Erythroblast (primary cell): ENCODE data around the gene NPIPB2.
"Not testable (repeated sequence)": the region's sequence is repeated elsewhere in the genome, so short reads cannot be mapped to it uniquely, and the experiment has no call there.

Source experiments
- DNase-seq, 2 experiments: peaks; one replicate each; lab custom pipeline; 2025; lab: John Stamatoyannopoulos, UW
- GATA1 ChIP-seq: IDR thresholded peaks from 2 replicates; pipeline ENCODE4 v1.6.1; 2011; ENCODE audit warnings: low read depth, mild to moderate bottlenecking, control low read depth, low read length, moderate library complexity
- POLR2A ChIP-seq: IDR thresholded peaks from 2 replicates; pipeline ENCODE4 v1.6.1; 2011; ENCODE audit warnings: mild to moderate bottlenecking, low read length

The NPIPB2 gene

DNA sequence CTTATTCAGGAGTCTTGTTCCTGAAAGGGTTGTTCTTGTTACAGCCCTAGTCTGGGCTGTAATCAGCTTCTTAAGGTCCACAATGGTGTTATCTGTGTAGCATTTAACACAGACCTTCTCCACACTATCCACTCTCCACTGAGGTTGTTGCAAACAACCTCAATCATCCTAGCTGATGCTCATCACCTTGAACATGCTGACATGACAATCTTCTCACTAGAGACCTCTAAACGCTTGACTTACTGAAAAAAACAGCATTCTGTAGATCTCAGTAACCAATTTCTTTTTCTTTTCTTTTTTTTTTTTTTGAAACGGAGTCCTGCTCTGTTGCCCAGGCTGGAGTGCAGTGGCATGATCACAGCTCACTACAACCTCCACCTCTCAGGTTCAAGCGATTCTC lies 26.7 kb upstream of the NPIPB2 start:
- DNase-seq, result no peak
- TF ChIP-seq POLR2A, result no peak
- TF ChIP-seq GATA1, result no peak

DNA sequence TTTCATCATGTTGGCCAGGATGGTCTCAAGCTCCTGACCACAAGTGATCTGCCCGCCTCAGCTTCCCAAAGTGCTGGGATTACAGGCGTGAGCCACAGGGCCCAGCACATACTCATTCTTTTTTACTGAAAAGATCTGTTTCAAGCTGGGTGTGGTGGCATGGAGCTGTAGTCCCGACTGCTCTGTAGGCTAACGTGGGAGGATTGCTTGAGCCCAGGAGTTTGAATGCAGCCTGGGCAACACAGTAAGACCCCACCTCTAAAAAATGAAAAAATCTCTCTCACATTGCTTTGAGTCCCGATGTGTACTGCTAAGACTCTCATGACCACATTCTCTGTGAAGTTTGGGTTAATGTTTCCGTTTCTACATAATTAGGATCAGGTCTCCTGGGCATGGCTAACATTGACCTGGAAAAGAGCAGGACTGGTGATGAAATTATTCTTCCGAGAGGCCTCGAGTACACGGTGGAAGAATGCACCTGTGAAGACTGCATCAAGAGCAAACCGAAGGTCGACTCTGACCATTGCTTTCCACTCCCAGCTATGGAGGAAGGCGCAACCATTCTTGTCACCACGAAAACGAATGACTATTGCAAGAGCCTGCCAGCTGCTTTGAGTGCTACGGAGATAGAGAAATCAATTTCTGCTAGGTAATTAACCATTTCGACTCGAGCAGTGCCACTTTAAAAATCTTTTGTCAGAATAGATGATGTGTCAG lies 25.5 kb upstream of the NPIPB2 start:
- TF ChIP-seq GATA1 (no peak), POLR2A (no peak)

GRCh38 chr16:11966173-11966572 lies 24.3 kb upstream of the NPIPB2 start:
- TF ChIP-seq GATA1, result no peak
- no peak for TF ChIP-seq POLR2A
- no peak for DNase-seq

More for the DNA sequence above, 25.5 kb upstream of the NPIPB2 start:
- DNase-seq, result no peak

GRCh38 chr16:11964761-11965551 lies 23.1 kb upstream of the NPIPB2 start, which contains the start of gene TNFRSF17:
Gene TNFRSF17, plus strand, starts transcription at chr16:11965210. Its CDS starts 115 bp downstream, at chr16:11965325.
- DNase-seq, result no peak

GRCh38 chr16:11963706-11964105 lies 21.9 kb upstream of the NPIPB2 start:
- TF ChIP-seq GATA1 (no peak), POLR2A (no peak)
- no peak for DNase-seq

More at GRCh38 chr16:11964761-11965551, 23.1 kb upstream of the NPIPB2 start, which contains the start of gene TNFRSF17:
- TF ChIP-seq POLR2A (no peak), GATA1 (no peak)

DNA sequence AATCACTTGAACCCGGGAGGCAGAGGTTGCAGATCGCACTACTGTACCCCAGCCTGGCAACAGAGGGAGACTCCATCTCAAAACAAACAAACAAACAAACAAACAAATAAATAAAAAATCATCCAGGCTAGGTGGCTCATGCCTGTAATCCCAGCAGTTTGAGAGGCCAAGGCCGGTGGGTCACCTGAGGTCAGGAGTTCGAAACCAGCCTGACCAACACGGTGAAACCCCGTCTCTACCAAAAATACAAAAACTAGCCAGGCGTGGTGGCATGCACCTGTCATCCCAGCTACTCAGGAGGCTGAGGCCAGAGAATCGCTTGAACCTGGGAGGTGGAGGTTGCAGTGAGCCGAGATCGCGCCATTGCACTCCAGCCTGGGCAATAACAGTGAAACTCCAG lies 21.1 kb upstream of the NPIPB2 start:
- not testable (repeated sequence) for DNase-seq

DNA sequence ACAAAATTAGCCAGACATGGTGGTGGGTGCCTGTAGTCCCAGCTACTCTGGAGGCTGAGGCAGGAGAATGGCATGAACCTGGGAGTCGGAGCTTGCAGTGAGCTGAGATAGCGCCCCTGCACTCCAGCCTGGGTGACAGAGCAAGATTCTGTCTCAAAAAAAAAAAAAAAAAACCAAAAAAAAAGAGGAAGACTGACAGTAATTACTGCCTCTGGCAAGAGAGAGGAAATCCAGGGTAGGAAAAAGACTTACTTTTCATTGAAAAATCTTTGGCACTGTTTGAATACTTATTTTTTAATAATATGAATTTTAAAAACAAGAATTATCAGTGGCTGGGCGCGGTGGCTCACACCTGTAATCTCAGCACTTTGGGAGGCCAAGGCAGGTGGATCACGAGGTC lies 20.6 kb upstream of the NPIPB2 start:
- DNase-seq, result not testable (repeated sequence)

DNA sequence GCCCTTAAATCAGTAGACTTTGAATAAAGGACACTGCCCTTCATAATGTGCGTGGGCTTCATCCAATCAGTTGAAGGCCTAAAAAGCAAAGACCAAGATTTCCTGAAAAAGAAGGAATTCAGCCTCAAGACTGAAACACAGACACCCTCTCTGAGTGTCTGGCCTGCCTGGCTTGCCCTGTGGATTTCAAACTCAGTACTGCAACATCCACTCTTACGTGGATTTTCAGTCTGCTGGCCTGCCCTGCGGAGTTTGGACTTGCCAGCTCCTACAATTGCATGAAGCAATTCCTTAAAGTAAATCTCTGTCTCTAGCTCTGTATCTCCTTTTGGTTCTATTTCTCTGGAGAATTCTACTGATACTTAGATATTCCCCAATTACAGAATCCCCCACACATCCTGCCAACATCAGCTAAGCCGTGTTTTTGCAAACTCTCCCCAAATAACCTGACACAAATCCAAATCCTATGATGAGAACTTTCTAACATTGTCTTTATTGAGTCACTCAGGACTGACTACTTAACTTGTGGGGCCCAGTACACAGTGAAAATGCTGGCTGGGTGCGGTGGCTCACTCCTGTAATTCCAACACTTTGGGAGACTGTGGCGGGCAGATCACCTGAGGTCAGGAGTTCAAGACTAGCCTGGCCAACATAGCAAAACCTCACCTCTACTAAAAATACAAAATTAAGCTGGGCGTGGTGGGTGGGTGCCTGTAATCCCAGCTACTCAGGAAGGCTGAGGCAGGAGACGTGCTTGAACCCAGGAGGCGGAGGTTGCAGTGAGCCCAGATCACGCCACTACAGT lies 15.9 kb upstream of the NPIPB2 start:
- TF ChIP-seq GATA1 (no peak), POLR2A (no peak)
- no peak for DNase-seq

DNA sequence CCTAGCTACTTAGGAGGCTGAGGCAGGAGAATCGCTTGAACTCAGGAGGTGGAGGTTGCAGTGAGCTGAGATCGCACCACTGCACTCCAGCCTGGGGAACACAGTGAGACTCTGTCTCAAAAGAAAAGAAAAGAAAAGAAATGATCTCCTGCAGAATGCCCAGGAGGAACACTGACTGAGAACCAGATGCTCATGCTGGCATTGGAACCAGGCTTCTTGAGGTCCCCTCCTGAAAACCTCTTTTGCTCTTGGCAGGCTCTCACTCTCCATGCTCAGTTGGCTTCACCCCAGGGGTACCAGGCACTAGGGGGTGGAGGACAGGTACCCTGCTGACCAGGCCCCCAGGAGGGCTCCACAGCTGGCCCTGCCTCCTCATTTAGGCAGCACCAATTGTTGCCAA lies 14.7 kb upstream of the NPIPB2 start:
- TF ChIP-seq POLR2A (no peak), GATA1 (no peak)
- DNase-seq, result no peak

GRCh38 chr16:11955713-11956123 lies 13.9 kb upstream of the NPIPB2 start:
- TF ChIP-seq GATA1, result no peak
- no peak for TF ChIP-seq POLR2A
- DNase-seq, result no peak

- DNase-seq, result not testable (repeated sequence)
These were observed 11.7 kb upstream of the NPIPB2 start for GRCh38 chr16:11953576-11953975.

- DNase-seq, result no peak
- TF ChIP-seq GATA1 (no peak), POLR2A (no peak)
These were observed 8.5 kb upstream of the NPIPB2 start for GRCh38 chr16:11950388-11950787.

DNA sequence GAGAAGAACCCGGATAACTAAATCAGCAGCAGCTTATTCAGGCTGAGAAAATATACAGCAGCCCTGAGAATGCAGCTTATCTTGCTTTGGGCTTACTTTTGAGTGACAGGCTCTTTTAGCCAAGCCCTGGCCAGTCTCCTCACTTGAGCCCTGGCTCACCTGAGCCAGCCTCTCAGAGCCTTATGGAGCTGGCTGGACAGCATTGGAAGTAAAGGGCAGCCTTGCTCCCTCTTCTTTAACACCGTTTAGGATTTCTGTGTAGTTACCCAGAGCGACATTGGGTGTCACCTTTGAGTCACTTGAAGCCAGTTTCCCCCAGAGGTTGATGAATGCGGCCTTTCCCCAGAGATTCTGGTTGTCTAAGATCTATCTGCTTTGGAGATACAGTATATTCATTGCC lies 7.7 kb upstream of the NPIPB2 start:
- no peak for TF ChIP-seq GATA1
- TF ChIP-seq POLR2A, result no peak
- peak; percentile 45 to 60 for DNase-seq

GRCh38 chr16:11948819-11949218 lies 7.0 kb upstream of the NPIPB2 start:
- DNase-seq, result no peak
- no peak for TF ChIP-seq POLR2A
- no peak for TF ChIP-seq GATA1
